Uterus (tissue), 4 donors: ENCODE results near the gene KLK13. TPM values are rescaled to one million over a fixed set of nuclear protein-coding genes. Genes with fewer than 3 reads are reported as not detected.

Experiments used
- DNase-seq, 2 donors: peaks; one replicate each; pipeline ENCODE4 v3.0.0-alpha.2; 2019 to 2020
- H3K27ac ChIP-seq, 2 donors: fragments of 200-600 bp; sonication (generic); 1 replicate in 1 of 2; 2 replicates in 1 of 2; pipeline ENCODE4 v1.5.1; 2016 to 2018
- H3K27me3 ChIP-seq, 2 donors: fragments of 200-600 bp; sonication (generic); one replicate each; pipeline ENCODE4 v1.5.1; 2018 to 2019; ENCODE audit warnings: control low read depth in 1 of 2
- H3K36me3 ChIP-seq, 2 donors: fragments of 200-600 bp; sonication (generic); one replicate each; pipeline ENCODE4 v1.5.1; 2019; ENCODE audit warnings: control low read depth in 1 of 2
- H3K4me1 ChIP-seq, 2 donors: fragments of 200-600 bp; sonication (generic); one replicate each; pipeline ENCODE4 v1.5.1; 2018 to 2019; ENCODE audit warnings: control low read depth in 1 of 2
- H3K4me3 ChIP-seq, 2 donors: fragments of 200-600 bp; sonication (generic); 1 replicate in 1 of 2; 2 replicates in 1 of 2; pipeline ENCODE4 v1.5.1; 2018 to 2019; ENCODE audit warnings: mild to moderate bottlenecking in 1 of 2
- H3K9me3 ChIP-seq, 2 donors: fragments of 200-600 bp; sonication (generic); one replicate each; pipeline ENCODE4 v1.5.1; 2019; ENCODE audit warnings: control low read depth in 1 of 2
- POLR2A ChIP-seq, 2 donors: fragments of 450-650 bp; IDR thresholded peaks; one replicate each; pipeline ENCODE4 v1.6.1; 2016; ENCODE audit warnings: antibody characterized with exemption in 2 of 2, mild to moderate bottlenecking in 1 of 2, moderate library complexity in 1 of 2
- intact Hi-C: fragments of 100-400 bp; cut with DNase I; formaldehyde crosslinking; loops from one replicate; pipeline ENCODE4 v1.15.1; 2023; ENCODE audit warnings: low total_unique reads
- total RNA-seq, 4 donors: library from RNA; depleted of rRNA in 3 of 4; stranded (reverse); fragments of >200 nt in 3 of 4; gene quantifications; one replicate each; pipeline versions ENCODE4 v1.1.0 to v1.2.4, GENCODE V29; 2014 to 2023
- TF ChIP-seq, protein P1 (sequence below), 4 experiments: fragments of 200-600 bp in 2 of 4; fragments of 450-650 bp in 2 of 4; sonication (generic) in 2 of 4; IDR thresholded peaks; one replicate each; pipeline ENCODE4 v1.5.1; 2016 to 2019; ENCODE audit warnings: antibody characterized with exemption in 4 of 4, mild to moderate bottlenecking in 2 of 4, moderate library complexity in 1 of 4
- donor health status: DM: yes; HTN: yes; CAD: no.

KLK13 gene
- total RNA-seq, 4 donors from 2014 or later: not detected

DNA sequence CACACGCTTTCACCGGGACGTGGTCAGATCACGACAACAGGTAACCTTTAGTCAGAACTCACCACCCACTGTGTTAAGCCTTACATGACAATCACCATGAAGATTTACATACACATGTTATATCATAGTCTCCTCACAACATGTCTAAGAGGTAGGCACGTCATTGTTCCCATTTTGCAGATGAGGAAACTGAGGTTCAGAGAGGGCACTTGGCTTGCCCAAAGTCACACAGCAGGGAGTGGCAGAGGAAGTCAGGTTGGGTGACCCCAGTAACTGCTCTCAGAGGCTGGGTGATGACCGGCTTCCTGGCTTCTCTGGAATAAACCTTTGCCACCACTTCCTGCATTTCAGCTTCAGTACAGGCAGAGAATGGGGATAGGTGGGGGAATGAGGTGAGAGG is 50.6 kb downstream of the KLK13 start:
- TF ChIP-seq POLR2A (IDR thresholded peaks at IDR 0.05): no peak
- TF ChIP-seq, protein P1, sequence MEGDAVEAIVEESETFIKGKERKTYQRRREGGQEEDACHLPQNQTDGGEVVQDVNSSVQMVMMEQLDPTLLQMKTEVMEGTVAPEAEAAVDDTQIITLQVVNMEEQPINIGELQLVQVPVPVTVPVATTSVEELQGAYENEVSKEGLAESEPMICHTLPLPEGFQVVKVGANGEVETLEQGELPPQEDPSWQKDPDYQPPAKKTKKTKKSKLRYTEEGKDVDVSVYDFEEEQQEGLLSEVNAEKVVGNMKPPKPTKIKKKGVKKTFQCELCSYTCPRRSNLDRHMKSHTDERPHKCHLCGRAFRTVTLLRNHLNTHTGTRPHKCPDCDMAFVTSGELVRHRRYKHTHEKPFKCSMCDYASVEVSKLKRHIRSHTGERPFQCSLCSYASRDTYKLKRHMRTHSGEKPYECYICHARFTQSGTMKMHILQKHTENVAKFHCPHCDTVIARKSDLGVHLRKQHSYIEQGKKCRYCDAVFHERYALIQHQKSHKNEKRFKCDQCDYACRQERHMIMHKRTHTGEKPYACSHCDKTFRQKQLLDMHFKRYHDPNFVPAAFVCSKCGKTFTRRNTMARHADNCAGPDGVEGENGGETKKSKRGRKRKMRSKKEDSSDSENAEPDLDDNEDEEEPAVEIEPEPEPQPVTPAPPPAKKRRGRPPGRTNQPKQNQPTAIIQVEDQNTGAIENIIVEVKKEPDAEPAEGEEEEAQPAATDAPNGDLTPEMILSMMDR (IDR thresholded peaks at IDR 0.05): no peak
- H3K9me3 ChIP-seq: no peaks in the 10 kb centered on the region
- no peak for DNase-seq
- no peaks in the 10 kb centered on the region for H3K36me3 ChIP-seq
- H3K4me1 ChIP-seq: peaks cover 0 to 7% of the 10 kb centered on the region in 2 donors
- H3K27me3 ChIP-seq: peaks cover 0 to 29% of the 10 kb centered on the region in 2 donors
- H3K27ac ChIP-seq: no peak overlapping the region
- H3K4me3 ChIP-seq: no peak overlapping the region
- intact Hi-C loops: no loop called here

GRCh38 chr19:51012661-51013190 is 52.2 kb downstream of the KLK13 start:
- Histone ChIP-seq H3K36me3 (no peaks in the 10 kb centered on the region), H3K27me3 (peaks cover 0 to 22% of the 10 kb centered on the region in 2 donors), H3K27ac (no peak overlapping the region), H3K4me3 (no peak overlapping the region), H3K9me3 (no peaks in the 10 kb centered on the region), H3K4me1 (peaks cover 0 to 7% of the 10 kb centered on the region in 2 donors)
- intact Hi-C loops: no loop called here
- TF ChIP-seq, protein P1 (IDR thresholded peaks at IDR 0.05): no peak
- no peak for TF ChIP-seq POLR2A (IDR thresholded peaks at IDR 0.05)
- DNase-seq: no peak

DNA sequence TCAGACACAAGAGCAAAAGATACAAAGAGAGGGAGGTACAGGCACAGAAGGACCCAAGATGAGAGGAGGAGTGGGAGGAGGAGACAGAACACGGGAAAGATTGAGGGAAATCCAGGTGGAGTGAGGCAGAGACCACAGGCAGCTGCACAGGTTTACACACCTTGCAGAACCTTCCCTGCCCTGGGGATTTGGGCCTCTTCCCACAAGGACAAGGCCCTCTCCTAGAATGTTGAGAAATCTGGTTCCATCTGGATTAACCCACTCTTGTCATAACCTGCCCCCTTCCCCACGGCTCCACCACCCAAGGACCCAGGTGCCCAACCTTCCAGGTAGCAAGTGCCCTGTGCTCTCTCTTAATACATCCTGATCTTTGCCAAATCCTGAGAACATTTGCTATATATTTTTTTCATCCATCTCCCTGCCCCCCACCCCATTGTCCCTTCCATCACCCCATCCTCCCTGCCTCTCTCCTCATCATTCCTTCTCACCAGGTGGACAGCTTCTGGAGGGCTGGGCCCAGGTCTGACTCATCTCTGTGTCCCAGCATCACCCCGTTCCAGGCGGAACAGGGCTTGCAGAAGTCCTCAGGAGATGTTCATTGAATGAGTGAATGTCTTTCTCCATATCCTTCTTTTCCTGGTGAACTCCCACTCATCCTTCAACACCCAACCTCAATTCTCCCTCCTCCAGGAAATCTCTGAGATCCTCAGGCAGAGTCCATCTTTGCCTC is 54.7 kb downstream of the KLK13 start:
- H3K27ac ChIP-seq: no peak overlapping the region
- no peak for DNase-seq
- H3K4me1 ChIP-seq: no peaks in the 10 kb centered on the region
- no peak for TF ChIP-seq POLR2A (IDR thresholded peaks at IDR 0.05)
- TF ChIP-seq, protein P1 (IDR thresholded peaks at IDR 0.05): no peak
- peaks cover 0 to 6% of the 10 kb centered on the region in 2 donors for H3K27me3 ChIP-seq
- intact Hi-C loops: no loop called here
- no peak overlapping the region for H3K4me3 ChIP-seq
- H3K36me3 ChIP-seq: no peaks in the 10 kb centered on the region
- H3K9me3 ChIP-seq: no peaks in the 10 kb centered on the region

- Histone ChIP-seq H3K36me3 (no peaks in the 10 kb centered on the region), H3K9me3 (no peaks in the 10 kb centered on the region), H3K4me3 (no peak overlapping the region), H3K27ac (no peak overlapping the region), H3K4me1 (no peaks in the 10 kb centered on the region), H3K27me3 (peaks cover 0 to 2% of the 10 kb centered on the region in 2 donors)
- DNase-seq: no peak
- intact Hi-C loops: no loop called here
- TF ChIP-seq, protein P1 (IDR thresholded peaks at IDR 0.05): no peak
- no peak for TF ChIP-seq POLR2A (IDR thresholded peaks at IDR 0.05)
Observed at GRCh38 chr19:51009061-51009891, 55.6 kb downstream of the KLK13 start.

GRCh38 chr19:51007488-51007887 is 57.4 kb downstream of the KLK13 start:
- DNase-seq: no peak
- no peak for TF ChIP-seq POLR2A (IDR thresholded peaks at IDR 0.05)
- TF ChIP-seq, protein P1 (IDR thresholded peaks at IDR 0.05): no peak
- peaks cover 0 to 5% of the 10 kb centered on the region in 2 donors for H3K27me3 ChIP-seq
- no peaks in the 10 kb centered on the region for H3K36me3 ChIP-seq
- H3K4me1 ChIP-seq: no peaks in the 10 kb centered on the region
- no peaks in the 10 kb centered on the region for H3K9me3 ChIP-seq
- no peak overlapping the region for H3K27ac ChIP-seq
- H3K4me3 ChIP-seq: no peak overlapping the region
- intact Hi-C loops: no loop called here
